ENCODE measurements around the gene ULK4. TPM values are rescaled to one million over a fixed set of nuclear protein-coding genes. Genes with fewer than 3 reads are reported as not detected.
"Not testable (repeated sequence)": the region's sequence is repeated elsewhere in the genome, so short reads cannot be mapped to it uniquely, and the experiment has no call there.

ULK4 gene
- total RNA-seq, 1 experiment from 2014 or later: 7.3 TPM

DNA sequence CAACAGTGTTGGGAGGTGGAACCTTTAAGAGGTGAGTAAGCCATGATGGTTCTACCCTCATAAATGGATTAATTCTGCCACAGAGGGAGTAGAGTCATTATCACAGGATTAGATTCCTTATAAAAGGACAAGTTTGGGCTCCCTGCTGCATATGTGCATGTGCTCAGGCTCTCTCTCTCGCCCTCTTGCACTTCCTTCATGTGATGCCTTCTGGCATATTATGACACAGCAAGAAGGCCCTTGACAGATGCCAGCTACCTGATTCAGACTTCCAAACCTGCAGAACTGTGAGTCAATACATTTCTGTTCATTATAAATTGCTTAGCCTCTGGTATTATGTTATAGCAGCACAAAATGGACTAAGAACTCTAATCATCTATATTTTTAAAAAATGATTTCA lies 557.3 kb downstream of the ULK4 start:
- no peak for DNase-seq (ENCODE audit: low read depth)
- in situ Hi-C loops (cut with HindIII; ENCODE audit: low pct_unique_long_range_greater_than_20kb, low sequenced_read_pairs): no loop called here

DNA sequence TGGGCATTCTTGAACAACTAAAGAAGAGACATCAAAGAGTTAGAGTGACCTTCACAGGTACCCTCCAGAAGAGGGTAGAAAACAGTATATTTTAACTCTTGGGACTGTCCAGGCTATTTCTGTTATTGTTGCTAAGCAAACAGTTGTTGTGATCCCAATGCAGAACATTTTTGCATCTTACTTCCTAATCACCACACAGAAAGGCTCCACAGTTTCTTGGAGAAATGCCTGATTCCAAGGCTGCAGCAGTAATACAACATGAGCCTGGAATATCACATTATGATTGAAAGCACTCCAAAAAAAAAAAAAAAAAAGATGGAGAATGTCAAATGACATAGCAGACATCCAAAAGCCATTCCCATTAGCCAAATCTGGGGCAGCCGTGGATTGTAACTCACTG lies 567.0 kb downstream of the ULK4 start:
- DNase-seq (ENCODE audit: low read depth): no peak
- in situ Hi-C loops (cut with HindIII; ENCODE audit: low pct_unique_long_range_greater_than_20kb, low sequenced_read_pairs): no loop called here

DNA sequence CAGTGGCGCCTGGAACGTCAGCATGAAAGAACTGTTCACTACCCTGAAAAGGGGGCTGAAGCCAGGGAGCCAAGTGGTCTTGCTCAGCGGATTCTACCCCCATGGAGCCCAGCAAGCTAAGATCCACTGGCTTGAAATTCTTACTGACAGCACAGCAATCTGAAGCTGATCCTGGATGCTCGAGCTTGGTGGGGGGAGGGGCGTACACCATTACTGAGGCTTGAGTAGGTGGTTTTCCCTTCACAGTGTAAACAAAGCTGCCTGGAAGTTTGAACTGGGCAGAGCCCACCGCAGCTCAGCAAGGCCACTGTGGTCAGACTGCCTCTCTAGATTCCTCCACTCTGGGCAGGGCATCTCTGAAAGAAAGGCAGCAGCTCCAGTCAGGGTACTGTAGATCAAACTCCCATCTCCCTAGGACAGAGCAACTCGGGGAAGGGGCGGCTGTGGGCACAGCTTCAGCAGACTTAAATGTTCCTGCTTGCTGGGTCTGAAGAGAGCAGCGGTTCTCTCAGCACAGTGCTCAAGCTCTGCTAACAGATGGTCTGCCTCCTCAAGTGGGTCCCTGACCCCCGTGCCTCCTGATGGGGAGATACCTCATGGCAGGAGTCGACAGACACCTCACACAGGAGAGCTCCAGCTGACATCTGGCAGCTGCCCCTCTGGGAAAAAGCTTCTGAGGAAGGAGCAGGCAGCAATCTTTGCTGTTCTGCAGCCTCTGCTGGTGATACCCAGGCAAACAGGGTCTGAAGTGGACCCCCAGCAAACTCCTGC lies 591.0 kb downstream of the ULK4 start:
- in situ Hi-C loops (cut with HindIII; ENCODE audit: low pct_unique_long_range_greater_than_20kb, low sequenced_read_pairs); DNase-seq (ENCODE audit: low read depth): not testable (repeated sequence)

DNA sequence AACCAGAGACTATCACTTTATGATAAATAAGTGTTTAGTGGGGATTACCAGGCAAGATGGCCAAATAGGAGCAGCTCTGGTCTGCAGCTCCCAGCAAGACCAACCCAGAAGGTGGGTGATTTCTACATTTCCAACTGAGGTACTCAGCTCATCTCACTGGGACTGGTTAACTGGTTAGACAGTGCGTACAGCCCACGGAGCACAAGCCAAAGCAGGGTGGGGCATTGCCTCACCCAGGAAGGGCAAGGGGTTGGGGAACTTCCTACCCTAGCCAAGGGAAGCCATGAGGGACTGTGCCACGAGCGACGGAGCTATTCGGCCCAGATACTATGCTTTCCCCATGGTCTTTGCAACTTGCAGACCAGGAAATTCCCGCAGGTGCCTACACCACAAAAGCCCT lies 591.6 kb downstream of the ULK4 start:
- DNase-seq (ENCODE audit: low read depth): no peak
- in situ Hi-C loops (cut with HindIII; ENCODE audit: low pct_unique_long_range_greater_than_20kb, low sequenced_read_pairs): no loop called here

DNA sequence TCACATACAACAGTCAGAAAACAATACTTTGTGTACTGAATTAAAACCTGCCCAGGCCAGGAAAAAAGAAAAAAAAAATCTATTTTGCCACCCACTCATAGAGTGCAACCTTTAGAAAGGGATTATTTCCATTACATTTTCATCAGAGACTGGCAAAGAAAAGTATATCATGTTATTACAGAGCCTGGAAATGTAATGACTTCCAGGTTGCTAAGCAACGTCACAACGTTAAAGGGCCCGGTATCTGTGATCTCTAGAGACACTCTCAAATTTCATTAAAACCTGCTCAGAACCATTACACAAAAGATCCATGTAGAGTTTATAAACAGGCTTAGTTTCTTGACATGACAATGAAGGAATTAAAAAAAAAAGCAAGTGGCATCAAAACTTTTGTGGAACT lies 592.1 kb downstream of the ULK4 start:
- no peak for DNase-seq (ENCODE audit: low read depth)
- in situ Hi-C loops (cut with HindIII; ENCODE audit: low pct_unique_long_range_greater_than_20kb, low sequenced_read_pairs): no loop called here

DNA sequence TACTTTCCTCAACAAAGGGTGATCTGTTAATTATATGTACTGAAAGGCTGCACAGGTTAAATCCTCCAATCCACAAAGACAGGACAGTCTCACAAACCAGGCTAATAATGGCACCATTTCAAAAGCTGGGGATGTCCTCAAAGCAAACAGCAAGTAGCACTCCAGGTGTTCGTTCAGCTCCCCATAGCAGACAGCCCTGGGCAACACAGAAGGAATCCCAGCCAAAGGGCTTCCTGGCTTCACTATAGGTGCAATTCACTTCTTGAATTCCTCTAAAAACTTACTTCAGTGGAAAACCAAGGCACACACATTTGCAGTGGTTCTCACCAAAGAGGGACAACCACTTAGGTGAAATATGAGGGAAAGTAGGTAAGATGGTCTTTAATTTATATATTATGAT lies 595.9 kb downstream of the ULK4 start:
- in situ Hi-C loops (cut with HindIII; ENCODE audit: low pct_unique_long_range_greater_than_20kb, low sequenced_read_pairs): no loop called here
- no peak for DNase-seq (ENCODE audit: low read depth)

DNA sequence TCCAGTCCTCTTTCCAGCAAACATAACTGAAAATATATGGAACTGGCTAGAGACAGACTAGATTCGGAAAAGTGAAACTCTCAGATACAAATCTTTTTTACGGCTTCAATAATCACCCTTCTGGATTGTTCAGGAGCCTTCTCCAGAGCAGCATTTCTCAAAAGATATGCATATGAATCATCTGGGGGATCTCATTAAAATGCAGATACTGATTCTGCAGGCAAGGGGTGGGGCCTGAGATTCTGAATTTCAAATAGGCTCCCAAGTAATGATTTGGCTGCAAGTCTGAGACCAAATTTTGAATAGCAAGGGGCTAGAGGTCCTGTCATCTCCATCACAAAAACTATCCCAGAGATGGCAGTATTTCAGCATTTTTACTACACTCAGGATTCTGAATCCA lies 597.2 kb downstream of the ULK4 start:
- in situ Hi-C loops (cut with HindIII; ENCODE audit: low pct_unique_long_range_greater_than_20kb, low sequenced_read_pairs): no loop called here
- no peak for DNase-seq (ENCODE audit: low read depth)

DNA sequence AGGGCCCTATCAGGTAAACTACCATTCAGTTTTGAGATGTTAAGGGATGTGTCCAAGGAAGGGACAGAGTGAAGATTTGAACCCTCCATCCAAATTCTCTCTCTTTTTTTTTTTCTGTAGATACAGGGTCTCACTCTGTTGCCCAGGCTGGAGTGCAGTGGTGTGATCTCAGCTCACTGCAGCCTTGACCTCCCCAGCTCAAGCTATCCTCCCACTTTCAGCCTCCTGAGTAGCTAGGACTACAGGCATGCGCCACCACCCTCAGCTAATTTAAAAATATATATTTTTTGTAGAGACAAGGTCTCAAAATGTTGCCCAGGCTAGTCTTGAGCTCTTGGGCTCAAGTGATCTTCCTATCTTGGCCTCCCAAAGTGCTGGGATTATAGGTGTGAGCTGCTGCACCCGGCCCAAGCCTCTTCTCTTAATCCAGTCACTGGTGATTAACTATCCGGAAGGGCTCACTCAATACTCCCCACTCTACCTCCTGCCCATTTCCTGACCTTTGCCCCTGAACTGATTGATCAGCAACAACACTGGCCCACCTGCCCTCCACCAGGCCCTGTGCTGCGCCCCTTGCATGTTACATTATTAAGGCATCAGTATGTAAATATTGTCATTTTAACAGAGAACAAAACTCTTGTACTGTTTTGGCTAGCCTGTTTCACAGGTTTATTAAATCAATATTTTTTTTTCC lies 597.9 kb downstream of the ULK4 start:
- DNase-seq (ENCODE audit: low read depth): no peak
- in situ Hi-C loops (cut with HindIII; ENCODE audit: low pct_unique_long_range_greater_than_20kb, low sequenced_read_pairs): no loop called here

DNA sequence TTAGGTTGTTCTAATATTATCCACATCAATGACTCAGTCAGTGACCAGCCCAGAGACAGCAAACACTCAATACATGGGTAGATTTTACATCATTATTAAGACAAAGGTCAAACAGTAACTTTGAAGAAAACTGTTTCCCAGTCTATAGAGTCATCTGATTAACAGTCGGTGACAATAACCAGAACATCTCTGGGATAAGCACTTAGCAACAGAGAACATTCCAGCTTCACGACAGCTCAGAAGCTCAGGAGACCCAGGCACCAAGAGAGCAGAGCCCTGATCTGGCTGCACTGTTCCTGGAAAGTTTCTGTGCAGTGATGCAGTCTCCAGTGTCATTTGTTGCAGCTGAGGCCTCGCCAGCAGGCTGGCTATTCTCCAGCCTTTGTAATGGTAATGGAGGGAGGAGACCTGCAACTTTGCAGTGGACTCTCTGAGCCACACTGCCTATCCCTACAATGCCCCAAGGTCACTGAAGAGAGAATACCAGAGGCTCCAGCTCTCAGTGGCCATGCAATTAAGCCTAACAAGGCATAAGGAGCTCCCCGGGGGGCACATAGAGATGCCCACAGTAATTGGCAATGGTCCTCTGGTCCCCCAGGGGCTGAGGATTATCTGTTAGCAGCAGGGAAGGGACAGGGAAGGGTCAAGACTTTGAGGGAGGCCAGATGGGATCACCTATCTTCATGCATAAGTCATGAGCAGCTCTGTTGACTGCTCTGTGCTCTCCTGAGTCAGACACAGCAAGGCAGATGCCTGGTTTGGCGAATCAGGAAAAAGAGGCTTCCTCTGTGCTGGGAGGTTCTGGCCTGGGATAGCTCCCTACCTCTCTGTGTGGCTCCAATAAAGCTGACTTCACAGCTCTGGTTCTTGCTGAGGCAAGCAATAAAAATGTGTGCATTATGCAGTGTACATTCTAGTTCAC lies 599.0 kb downstream of the ULK4 start:
- peak; percentile 4 for DNase-seq (ENCODE audit: low read depth)
- in situ Hi-C loops (cut with HindIII; ENCODE audit: low pct_unique_long_range_greater_than_20kb, low sequenced_read_pairs): no loop called here

DNA sequence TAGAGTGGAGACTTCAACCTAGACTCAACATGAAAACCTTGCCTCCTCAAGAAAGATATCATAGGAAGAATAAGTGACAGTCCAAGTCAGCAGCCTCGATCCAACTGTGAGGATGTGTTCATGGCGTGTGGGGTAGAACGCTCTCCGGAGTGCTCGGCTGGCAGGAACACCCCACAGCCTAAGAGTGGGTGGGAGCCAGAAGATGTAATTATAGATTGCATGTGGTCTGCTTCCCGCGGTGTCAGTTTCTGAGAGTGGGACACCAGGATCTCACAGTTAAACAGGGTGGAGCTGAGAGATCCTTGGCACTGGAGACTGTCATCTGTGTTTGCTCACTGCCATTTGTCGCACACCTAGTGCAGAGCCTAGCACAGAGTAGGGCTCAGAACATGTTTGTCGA lies 604.6 kb downstream of the ULK4 start:
- in situ Hi-C loops (cut with HindIII; ENCODE audit: low pct_unique_long_range_greater_than_20kb, low sequenced_read_pairs): no loop called here
- DNase-seq (ENCODE audit: low read depth): no peak

DNA sequence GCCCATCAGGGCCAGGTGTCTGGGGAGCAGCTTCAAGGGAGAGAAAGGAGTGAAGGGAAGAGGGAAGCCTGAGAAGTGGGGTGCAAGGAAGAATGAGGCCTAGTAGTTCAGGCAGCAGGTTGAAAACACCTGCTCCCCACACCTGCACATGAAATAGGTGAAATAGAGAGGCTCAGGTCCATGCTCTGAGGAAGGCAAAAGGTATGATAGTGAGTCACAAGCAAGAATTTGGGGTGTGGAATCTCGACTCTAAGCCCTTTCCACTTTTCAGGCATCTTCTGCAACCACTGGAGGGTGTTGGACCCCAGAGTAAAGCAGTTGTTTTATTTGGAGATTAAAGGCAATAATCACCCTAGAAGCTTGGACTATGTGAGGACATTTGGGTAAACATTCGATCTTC lies 605.1 kb downstream of the ULK4 start:
- no peak for DNase-seq (ENCODE audit: low read depth)
- in situ Hi-C loops (cut with HindIII; ENCODE audit: low pct_unique_long_range_greater_than_20kb, low sequenced_read_pairs): no loop called here

DNA sequence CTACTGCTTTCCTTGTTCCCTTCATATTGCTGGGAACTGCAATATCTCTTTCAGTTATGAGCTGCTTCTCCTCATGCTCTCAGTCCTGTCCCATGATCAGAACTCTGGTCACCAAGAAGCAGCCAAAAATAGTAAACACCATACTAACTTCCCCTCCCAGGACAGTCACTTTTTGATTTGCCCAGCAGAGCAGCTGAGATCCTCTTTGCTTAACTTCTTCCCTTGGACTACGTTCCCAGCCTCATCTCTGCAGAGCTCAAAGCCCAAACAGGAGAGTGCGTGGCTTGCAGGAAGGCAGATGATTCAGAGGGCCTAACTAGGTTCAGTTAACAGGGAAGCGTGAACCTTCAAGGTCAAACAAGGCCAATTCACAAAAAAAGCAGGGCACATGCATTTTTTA lies 609.4 kb downstream of the ULK4 start:
- DNase-seq (ENCODE audit: low read depth): no peak
- in situ Hi-C loops (cut with HindIII; ENCODE audit: low pct_unique_long_range_greater_than_20kb, low sequenced_read_pairs): no loop called here

DNA sequence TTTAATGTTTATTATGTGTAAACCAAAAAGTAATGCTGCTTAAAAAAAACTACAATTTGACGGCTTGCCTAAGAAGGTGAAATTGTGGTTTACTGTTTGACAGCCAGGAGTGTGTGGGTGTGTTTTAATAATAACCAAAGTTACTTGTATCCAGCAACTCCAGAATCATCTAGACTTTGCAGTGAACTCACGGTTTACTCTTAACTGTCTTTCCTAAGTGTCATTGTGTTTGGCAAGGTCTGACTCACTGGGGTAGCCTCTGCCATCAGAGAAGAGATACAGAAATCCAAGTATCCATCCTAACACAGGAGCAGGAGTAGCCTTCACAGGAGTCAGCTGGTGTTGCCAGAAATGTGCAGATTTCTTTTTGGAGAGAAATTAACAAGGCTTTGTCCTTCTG lies 611.5 kb downstream of the ULK4 start:
- in situ Hi-C loops (cut with HindIII; ENCODE audit: low pct_unique_long_range_greater_than_20kb, low sequenced_read_pairs): no loop called here

DNA sequence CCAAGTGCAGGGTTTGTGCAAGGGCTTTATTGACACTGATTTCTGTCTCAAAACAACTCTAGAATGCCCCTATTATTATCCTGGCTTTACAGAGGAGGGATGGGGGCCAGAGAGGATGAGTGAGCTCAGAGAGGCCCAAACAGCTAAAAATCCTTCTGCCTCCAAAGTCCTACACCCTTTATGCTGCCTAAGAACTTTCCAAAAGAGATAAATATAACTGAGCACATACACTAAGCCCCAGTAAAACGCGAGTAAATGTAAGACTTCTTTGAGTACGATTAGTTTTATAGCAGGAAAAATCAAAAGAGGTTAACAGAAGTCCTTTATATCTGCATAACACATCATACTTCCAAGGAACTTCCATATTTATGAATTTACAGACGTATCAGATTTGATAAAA lies 613.5 kb downstream of the ULK4 start:
- DNase-seq (ENCODE audit: low read depth): no peak
- in situ Hi-C loops (cut with HindIII; ENCODE audit: low pct_unique_long_range_greater_than_20kb, low sequenced_read_pairs): no loop called here

More for the DNA sequence above, 611.5 kb downstream of the ULK4 start:
- DNase-seq (ENCODE audit: low read depth): no peak

DNA sequence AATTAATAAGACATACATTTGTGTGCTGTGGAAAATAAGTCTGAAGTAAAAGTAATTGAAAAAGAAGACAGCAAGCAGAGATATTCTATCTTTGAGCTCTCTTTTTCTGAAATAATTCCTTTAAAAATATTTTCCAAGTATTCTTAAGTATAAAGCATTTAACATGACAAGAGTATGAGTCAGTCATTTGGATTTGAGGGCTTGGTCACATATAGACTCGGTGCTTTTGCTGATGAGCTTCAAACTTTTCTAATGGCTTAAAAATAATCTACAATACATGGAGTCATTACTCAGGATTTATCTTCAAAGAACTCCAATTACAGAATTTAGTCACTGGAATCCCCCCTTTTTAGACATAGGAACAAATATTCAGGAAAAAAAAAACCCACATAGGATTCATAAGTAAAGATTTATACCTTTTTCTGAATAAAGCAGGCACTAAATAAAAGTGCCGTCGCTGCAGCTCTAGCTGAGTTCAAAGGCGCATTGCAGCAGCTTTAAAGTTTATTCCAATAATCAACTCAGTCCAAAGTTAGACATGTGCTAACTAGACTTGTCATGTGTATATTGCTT lies 615.1 kb downstream of the ULK4 start:
- DNase-seq (ENCODE audit: low read depth): no peak
- in situ Hi-C loops (cut with HindIII; ENCODE audit: low pct_unique_long_range_greater_than_20kb, low sequenced_read_pairs): no loop called here

DNA sequence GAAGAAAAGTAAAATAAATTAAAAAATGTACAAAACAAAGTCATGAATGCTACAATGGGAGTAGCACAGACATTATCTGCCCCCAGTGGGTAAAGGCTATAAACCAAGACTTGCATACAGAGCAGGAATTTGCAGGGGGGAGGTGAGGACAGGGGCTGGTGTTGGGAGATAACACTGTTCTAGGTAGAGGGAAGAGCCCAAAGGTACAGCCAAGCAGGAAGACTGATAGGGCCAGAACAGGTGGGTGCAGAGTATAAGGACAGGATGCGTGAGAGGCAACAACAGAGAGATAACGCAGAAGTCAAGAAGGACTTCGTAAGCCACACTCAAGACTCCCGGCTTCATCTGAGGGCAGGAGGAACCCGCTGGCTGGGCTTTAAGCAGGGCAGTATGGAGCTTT lies 616.1 kb downstream of the ULK4 start:
- in situ Hi-C loops (cut with HindIII; ENCODE audit: low pct_unique_long_range_greater_than_20kb, low sequenced_read_pairs): no loop called here
- DNase-seq (ENCODE audit: low read depth): no peak

DNA sequence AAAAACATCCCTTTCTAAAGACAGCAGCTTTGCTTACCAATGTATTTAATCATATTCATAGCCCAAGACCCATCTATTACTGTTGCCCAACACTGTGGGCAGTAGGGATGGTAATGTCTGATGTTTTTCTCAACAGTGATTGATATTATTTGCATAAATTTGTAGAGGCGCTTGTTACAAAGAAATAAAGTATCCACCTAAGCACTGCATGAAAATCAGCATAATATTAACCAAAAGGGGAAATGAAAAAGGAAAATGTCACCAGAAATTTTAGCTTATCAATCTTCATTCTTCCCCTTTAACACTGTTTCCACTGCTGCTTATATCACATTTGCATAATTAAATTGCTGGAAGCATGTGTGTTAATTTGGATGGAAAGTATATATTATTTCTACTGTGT lies 622.1 kb downstream of the ULK4 start:
- in situ Hi-C loops (cut with HindIII; ENCODE audit: low pct_unique_long_range_greater_than_20kb, low sequenced_read_pairs): no loop called here
- no peak for DNase-seq (ENCODE audit: low read depth)

DNA sequence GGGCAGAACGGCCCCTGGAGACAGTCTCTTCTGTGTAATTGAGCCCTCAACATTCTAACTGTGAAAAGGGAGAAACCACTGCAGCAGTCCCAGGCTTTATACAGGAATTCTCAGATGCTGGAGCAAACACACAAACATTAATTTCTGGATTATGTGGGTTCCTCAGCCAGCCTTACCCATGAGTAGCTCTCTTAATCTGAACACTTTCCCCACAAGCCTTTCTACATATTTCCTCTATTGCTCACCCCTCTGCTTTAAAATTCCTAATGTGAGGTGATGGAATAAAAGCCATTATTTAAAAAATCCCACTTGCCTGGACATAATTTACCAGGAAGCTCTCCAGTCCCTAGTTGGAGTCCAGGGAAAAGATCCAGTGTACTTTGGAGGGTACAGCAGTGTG lies 623.6 kb downstream of the ULK4 start:
- in situ Hi-C loops (cut with HindIII; ENCODE audit: low pct_unique_long_range_greater_than_20kb, low sequenced_read_pairs): no loop called here
- no peak for DNase-seq (ENCODE audit: low read depth)

DNA sequence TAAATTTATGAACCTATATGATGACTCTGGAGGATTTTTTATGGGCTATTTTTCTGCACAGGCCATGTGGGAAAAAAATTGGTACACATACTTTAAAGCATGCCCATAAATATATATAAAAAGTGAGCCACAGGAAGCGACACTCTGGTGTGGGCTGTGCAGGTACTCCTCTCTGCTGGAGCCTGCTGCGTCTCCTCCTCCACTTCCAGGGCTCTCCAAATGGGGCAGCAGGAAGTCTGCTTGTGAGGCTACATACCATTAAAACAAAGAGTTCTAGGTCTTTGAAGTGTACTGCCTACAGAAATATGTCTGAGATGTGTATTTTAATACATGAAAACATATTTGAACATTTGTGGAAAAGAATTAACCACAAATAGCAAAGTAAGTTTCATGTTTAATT lies 627.5 kb downstream of the ULK4 start:
- DNase-seq (ENCODE audit: low read depth): no peak
- in situ Hi-C loops (cut with HindIII; ENCODE audit: low pct_unique_long_range_greater_than_20kb, low sequenced_read_pairs): no loop called here
